ENCODE data around the gene TRIO.

The TRIO gene

DNA sequence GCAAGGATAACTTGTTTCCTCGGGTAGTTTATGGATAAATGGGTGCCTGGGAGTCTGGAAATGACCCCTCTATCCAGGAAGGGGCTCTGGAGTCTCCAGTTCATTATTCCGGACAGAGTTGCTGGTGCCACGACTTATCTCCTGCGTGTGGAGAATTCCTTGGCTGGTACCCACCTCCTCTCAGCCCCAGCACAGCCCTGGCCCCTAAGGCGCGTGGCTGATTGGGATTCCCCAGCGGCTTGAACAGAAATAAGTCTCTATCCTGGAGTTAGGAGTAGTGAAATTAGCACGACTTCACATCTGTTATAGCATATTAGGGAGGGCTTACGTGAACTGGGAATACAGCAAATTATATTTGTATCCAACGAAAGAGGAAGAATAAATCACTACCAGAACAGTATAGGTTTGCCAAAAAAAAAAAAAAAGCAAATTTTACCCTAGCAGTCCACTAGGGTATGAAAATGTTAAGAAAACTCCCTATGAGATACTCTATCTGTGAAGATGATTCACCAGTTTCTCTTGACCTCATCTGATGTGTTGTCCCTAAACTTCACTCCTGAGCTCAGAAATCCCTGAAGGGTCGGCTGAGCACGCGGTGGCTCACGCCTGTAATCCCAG lies 265.9 kb downstream of the TRIO start:
- no peak for DNase-seq (ENCODE audit: low read depth, low spot score)

DNA sequence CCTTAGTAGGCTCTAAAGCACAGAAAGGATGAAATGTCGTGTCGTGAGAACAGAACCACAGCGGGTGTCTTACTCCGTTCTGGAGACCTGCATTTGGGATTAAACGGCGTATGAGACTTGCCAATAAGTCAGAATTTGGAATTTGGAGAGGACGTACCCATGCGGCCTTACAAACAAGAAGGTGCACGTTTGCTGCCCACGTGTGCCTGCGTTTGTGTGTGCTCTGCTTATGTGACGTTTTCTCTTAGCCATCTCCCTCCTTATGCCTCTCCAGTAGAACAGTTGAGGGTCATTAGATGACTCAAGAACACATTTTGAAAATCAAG lies 266.9 kb downstream of the TRIO start:
- no peak for DNase-seq (ENCODE audit: low read depth, low spot score)

- no peak for DNase-seq (ENCODE audit: low read depth, low spot score)
Observed at GRCh38 chr5:14410394-14411201, 267.5 kb downstream of the TRIO start.

DNA sequence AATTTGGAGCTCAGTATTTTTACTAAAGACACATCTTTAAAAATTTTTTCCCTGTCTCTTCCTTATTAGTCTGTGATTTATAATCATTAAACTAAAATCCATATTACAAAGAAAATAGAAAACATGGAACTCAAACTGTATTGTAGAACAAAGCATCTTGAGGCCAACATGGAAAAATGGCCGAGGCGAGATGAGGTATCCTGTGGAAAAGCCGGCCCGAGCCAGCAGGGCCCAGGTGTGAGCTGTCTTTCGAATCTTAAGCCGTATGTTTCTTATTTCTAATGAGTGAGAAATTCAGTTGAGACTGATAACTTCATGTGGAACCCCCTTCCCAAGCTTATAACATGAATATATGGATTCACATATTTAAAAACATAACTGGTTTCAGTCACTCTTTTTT lies 268.1 kb downstream of the TRIO start:
- DNase-seq (ENCODE audit: low read depth, low spot score), result no peak

DNA sequence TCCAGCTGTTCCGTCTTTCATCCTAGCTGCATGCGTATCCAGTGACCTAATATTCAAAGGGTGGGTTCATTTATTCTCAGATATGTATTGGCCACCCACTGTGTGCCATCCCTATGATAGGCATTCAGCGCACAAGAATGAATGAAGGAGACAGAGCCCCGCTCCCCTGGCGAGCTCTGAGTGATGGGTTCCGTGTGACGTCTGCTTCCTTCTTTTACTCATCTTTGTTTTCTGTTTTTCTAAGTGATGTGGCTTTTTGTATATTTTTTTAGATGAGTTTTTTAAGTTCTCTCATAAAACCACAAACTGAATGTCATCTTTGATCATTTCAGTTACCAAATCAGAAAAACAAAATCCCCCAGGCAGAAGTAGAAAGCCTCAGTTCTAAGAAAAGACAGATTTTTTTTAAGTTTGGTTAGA lies 270.2 kb downstream of the TRIO start:
- DNase-seq (ENCODE audit: low read depth, low spot score), result peak; percentile 82

- DNase-seq (ENCODE audit: low read depth, low spot score), result no peak
Observed at GRCh38 chr5:14414007-14414406, 270.9 kb downstream of the TRIO start.

GRCh38 chr5:14414656-14415023 lies 271.5 kb downstream of the TRIO start:
- no peak for DNase-seq (ENCODE audit: low read depth, low spot score)

GRCh38 chr5:14415024-14415697 lies 272.0 kb downstream of the TRIO start:
- no peak for DNase-seq (ENCODE audit: low read depth, low spot score)

DNA sequence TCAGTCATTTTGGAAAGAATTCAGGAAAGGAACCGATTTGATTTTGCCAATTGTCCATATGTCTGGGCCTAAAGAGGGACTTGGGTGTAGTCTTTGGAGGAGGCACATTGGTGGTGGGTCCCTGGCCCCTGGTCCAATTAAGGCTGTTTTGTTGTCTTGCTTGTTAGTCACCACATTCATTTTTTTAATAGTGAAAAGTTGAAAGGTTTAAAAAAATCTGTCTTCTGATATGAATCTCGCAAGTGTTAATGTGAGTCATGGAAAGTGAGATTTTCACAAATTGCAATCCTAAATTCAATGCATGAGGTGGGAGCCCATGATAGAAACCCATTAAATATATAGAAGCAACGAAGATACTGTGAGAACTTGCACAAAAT lies 272.5 kb downstream of the TRIO start:
- DNase-seq (ENCODE audit: low read depth, low spot score), result no peak

DNA sequence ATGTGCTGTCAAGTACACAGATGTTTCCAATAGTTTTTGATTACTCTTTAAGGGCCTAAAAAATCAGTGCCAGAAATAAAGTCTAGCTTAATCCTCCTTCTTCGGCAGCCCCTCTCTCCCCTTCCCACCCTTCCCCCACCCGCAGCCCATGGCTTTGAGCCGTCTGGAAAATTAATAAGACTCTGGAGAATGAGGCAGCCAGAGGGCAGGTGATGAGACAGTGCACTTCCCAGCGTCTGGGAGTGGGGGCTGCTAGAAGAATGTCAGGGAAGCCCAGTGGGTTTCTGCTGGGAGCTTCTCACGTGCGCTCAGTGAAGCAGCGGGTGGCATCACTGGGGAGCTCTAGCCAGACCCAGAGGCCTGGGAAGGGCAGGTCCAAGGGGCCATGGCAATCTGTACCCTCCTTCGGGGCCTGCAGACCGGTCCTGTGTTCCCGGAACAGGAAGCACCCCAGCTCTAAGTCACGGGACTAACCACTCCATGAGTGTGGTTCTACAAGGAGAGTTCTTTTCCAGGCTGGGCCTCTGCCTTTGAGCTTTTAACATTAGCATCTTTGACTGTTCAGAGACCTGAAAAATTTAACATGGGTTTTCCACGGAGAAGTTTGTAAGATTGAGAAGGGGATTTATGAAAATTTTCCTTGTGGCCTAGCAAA lies 273.6 kb downstream of the TRIO start:
- DNase-seq (ENCODE audit: low read depth, low spot score), result no peak

DNA sequence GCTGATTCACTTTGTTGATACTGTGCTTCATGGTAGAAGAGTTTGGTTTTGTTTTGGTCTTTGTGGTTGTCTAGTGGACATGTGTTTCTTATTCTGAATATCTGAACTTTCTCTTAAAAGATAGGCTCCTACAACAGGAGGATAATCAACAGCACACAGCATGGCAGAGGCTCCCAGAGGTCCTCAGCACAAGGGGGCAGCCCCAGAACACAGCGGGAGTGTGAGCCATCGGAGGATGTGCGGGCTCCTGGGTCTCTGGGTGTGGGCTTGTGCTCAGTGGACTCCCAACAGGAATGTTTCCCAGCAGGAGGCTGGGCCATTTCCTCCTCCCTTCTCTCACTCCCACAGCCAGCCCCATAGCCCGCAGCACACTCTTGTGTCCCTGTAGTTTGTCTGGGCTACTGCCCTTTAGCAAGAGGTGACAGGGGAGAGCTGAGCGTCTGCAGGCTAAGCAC lies 274.2 kb downstream of the TRIO start:
- DNase-seq (ENCODE audit: low read depth, low spot score), result peak; percentile 78

DNA sequence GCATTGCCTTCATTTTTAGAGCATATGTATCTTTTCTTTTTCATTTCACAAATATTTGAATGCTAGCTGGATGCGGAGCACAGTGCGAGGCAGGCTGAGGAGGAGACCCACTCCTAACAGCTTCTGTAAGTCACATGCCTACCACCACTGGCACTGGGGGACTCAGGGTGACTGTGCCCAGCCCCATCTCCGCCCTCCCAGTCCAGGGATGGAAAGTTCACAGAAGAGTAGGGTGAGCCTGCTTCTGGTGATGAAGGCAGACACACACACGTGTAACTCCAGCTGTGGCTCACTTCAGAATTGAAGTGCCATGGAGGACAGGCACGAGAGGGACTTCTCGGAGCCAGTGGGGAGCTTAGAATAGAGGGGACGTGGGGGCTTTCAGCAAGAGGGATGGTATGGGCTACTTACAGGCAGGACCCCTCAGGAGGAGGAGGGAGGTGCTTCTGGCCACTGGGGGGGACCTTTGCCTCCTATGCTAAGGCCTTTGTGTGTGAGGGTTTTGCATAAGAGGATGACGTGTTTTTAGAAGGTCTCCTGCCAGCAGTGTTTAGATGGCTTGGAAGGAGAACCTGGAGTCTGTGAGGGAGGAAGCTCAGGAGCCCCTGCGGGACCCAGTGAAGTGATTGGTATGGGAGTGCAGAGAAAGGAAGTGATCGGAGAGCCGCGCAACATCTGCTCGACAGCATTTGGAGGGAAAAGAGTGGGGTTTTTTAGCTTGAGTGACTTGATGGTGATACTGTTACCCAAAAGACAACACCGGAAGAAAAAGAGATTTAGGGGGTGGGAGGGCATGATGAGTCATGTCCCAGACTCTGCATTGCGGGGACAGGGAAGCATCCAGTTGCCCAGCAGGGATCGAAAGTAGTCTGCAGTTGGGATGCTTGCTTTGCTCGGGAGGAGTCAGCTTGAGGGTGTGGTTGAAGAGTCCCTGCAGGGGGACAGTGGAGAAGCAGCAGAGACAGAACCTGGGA lies 274.9 kb downstream of the TRIO start:
- no peak for DNase-seq (ENCODE audit: low read depth, low spot score)

DNA sequence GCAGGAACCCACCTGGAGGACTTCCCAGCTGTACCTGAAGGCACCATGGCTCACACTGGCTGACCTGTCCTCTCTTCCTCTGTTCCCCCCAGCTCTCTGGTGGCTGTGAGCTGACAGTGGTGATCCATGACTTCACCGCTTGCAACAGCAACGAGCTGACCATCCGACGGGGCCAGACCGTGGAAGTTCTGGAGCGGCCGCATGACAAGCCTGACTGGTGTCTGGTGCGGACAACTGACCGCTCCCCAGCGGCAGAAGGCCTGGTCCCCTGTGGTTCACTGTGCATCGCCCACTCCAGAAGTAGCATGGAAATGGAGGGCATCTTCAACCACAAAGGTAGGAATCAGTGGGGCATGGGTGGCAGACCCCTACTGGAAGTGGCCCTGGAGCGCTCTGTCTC lies 276.5 kb downstream of the TRIO start:
- DNase-seq (ENCODE audit: low read depth, low spot score), result no peak

DNA sequence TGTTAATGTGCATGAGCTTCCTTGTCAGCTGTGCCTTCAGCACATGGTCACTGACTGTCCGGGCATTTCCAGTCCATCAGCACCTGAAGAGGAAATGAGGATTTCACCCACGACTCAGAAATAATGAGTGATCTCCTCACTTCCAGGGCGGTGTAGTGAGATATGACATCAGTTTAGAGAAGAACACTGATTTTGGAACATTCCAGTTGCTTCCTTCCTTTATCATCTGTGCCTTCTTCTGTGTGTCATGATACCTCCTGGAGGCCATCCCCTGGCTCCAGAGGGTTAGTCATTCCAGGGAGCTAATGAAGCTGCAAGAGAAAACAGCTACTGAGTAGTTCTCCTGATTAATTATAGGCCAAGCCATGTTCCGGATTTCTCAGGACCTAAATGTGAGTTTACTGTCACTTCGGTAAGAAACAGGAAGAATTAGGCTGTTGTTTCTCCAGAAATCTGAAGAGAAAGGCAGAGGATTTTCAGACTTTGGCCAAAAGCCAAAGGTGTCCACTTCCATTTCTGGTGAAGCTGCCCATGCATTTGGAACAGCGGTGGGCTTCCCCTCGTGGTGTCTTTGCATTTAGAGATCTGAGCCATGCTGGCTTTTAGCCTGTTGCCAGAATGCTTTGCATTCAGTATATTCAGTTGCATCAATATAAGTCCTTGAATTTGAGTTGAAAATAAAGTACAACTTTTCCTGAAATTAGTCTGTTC lies 277.1 kb downstream of the TRIO start:
- DNase-seq (ENCODE audit: low read depth, low spot score), result no peak

GRCh38 chr5:14421851-14422250 lies 278.7 kb downstream of the TRIO start:
- DNase-seq (ENCODE audit: low read depth, low spot score), result no peak

- no peak for DNase-seq (ENCODE audit: low read depth, low spot score)
Observed at GRCh38 chr5:14424011-14424685, 281.0 kb downstream of the TRIO start.

DNA sequence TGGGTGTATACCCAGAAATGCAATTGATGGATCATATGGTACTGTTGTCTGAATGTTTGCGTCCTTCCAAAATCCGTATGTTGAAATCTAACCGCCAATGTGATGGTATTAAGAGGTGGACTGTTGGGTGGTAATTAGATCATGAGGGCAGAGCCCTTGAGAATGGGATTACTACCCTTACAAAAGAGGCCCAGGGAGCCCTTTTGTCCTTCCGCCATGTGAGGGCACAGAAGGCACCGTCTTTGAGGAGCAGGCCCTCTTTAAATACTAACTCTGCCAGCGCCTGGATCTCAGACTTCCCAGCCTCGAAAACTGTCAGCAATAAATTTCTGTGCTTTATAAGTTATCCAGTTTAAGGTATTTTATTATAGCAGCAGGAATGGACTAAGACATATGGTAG lies 282.4 kb downstream of the TRIO start:
- no peak for DNase-seq (ENCODE audit: low read depth, low spot score)

DNA sequence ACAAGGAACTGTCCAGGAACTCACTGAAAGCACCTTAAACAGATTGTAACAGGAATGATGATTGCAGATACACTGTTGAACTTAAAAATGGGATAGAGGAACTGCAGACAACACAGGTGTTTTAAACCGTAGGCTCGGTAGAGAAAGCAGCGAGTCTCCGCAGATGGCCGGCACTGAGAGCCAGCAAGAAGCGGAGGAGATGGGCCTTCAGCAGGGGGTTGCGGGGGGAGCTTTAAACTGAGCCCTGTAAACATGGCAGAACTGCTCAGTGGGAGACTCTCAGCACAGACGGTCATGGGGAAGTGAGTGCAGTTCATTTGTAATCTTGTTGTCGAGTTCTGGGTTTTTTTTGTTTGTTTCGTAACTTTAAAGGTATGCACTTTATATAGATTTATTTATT lies 283.4 kb downstream of the TRIO start:
- no peak for DNase-seq (ENCODE audit: low read depth, low spot score)

DNA sequence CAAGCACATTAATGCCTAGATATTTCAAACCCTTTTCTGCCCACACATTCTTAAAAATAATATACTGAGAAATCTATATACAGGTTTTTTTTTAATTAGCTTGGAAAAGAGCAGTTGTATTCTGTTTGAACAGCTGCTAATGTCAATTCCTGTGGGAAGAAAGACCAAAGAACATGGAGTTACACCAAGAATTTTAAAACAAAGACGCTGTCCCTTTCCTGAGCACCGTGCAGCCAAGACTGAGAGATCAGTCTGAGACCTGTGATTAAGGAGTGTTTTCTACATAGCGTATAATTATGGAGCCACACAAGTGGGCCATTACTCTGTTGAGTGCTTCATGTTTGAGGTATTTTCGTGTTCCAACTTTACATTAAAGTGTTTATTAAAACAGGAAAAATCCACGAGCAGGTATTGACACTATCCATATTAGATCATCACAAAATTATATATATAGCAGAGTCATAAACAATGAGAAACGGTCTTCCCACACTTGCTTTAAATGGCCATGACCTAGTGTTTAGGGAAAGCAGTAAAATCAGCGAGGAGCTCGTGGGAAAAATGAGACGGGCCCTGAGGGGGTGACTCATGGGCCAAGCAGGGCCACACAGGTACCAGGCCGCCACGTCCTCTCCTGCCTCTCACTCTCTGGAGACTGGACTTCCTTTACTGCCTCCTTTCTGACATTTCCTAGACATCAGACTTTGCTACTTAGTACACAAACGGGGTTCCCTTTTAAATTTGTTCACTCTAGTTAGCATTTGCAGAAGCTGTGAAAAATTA lies 285.4 kb downstream of the TRIO start:
- no peak for DNase-seq (ENCODE audit: low read depth, low spot score)

All from smooth muscle cell of the brain vasculature (primary cell).